K562 (cell line): ENCODE measurements around the gene CALHM1. TPM values are rescaled to one million over a fixed set of nuclear protein-coding genes. Genes with fewer than 3 reads are reported as not detected.

Source experiments
- ATAC-seq: fragments of 200-7000 bp; cut with Tn5 transposase; 3 replicates; pipeline ENCODE4 v1.9.1; 2020; ENCODE audit warnings: moderate library complexity
- BruUV-seq: library from RNA; stranded (reverse); fragments of 400-500 nt; replicated peaks from 2 replicates; lab custom pipeline; 2021; lab: Mats Ljungman, UMichigan
- CTCF ChIA-PET: fragments of 300-600 bp; formaldehyde crosslinking; extraction: SDS; loops from one replicate; lab custom pipeline; 2021; ENCODE audit warnings: low intra/inter-chr PET ratio; lab: Yijun Ruan, JAX
- POLR2A ChIA-PET: fragments of 300-600, 350-650 bp; sonication (Branson Sonifier 250); formaldehyde crosslinking; extraction: SDS; loops from one replicate; lab custom pipeline; 2021; ENCODE audit warnings: antibody characterized with exemption, inconsistent platforms; lab: Yijun Ruan, JAX
- DNase-seq, 4 experiments: peaks; one replicate each; pipeline versions ENCODE4 v3.0.0 to v3.0.0-alpha.2; 2011 to 2018; ENCODE audit warnings: low spot score in 3 of 4, mixed read lengths in 3 of 4; ENCODE audit errors: extremely low read depth in 1 of 4
- FAIRE-seq: peaks from 2 replicates; lab custom pipeline; 2011; peaks lifted over from hg19 to GRCh38; lab: Jason Lieb, UNC
- H2AFZ ChIP-seq: 2 replicates; pipeline ENCODE4 v1.6.0; 2011; ENCODE audit warnings: low read depth, low read length, control low read depth, inconsistent platforms
- H3K27ac ChIP-seq: fragments of 200-600 bp; 3 replicates; pipeline ENCODE4 v1.8.0; 2011; ENCODE audit warnings: low read depth, mild to moderate bottlenecking, control low read depth, inconsistent platforms, low read length, moderate library complexity, mixed read lengths; ENCODE audit errors: extremely low read depth
- H3K27me3 ChIP-seq, 2 experiments: fragments of 300-600 bp in 1 of 2; 2 replicates in 1 of 2; 3 replicates in 1 of 2; pipeline versions ENCODE4 v1.6.0 to v1.8.0; 2011; ENCODE audit warnings: inconsistent platforms in 2 of 2, low read length in 2 of 2, mild to moderate bottlenecking in 1 of 2, mixed read lengths in 1 of 2, moderate library complexity in 1 of 2; ENCODE audit not compliant: control insufficient read depth in 2 of 2, insufficient read depth in 2 of 2
- H3K36me3 ChIP-seq: fragments of 300-600 bp; 3 replicates; pipeline ENCODE4 v1.8.0; 2011; ENCODE audit warnings: mild to moderate bottlenecking, low read length, inconsistent platforms; ENCODE audit not compliant: control insufficient read depth, insufficient read depth
- H3K4me1 ChIP-seq, 2 experiments: fragments of 200-600 bp in 1 of 2; replicated peaks in 1 of 2; 2 replicates in 1 of 2; 3 replicates in 1 of 2; pipeline versions ENCODE4 v1.5.1 to v1.8.0; 2011; ENCODE audit warnings: inconsistent platforms in 2 of 2, low read length in 2 of 2, mild to moderate bottlenecking in 1 of 2, mixed read lengths in 1 of 2, moderate library complexity in 1 of 2; ENCODE audit not compliant: control insufficient read depth in 2 of 2, insufficient read depth in 2 of 2
- H3K4me2 ChIP-seq: 2 replicates; pipeline ENCODE4 v1.6.1; 2011; ENCODE audit warnings: low read length, control low read depth, inconsistent platforms, mixed read lengths; ENCODE audit not compliant: insufficient read depth
- H3K4me3 ChIP-seq: fragments of 200-600 bp; sonication (generic), shearing (Covaris generic); 2 replicates; pipeline ENCODE4 v1.5.1; 2016; ENCODE audit warnings: control low read depth, inconsistent platforms
- H3K79me2 ChIP-seq: fragments of 200-600 bp; 3 replicates; pipeline ENCODE4 v1.8.0; 2011; ENCODE audit warnings: low read length, inconsistent platforms; ENCODE audit not compliant: control insufficient read depth, insufficient read depth
- H3K9ac ChIP-seq, 2 experiments: 2 replicates each; pipeline versions ENCODE4 v1.6.0 to v1.6.1; 2011; ENCODE audit warnings: low read depth in 2 of 2, low read length in 2 of 2, control low read depth in 1 of 2, inconsistent platforms in 1 of 2, mild to moderate bottlenecking in 1 of 2, mixed read lengths in 1 of 2; ENCODE audit not compliant: insufficient read depth in 1 of 2
- H3K9me1 ChIP-seq: one replicate; pipeline ENCODE4 v1.6.0; 2011; ENCODE audit warnings: inconsistent platforms, mild to moderate bottlenecking, low read length, moderate library complexity; ENCODE audit not compliant: control insufficient read depth, insufficient read depth
- H3K9me3 ChIP-seq: replicated peaks from 2 replicates; pipeline ENCODE4 v1.5.1; 2011; ENCODE audit warnings: low read depth, low read length, inconsistent platforms; ENCODE audit not compliant: control insufficient read depth, insufficient read depth
- H4K20me1 ChIP-seq: replicated peaks from 2 replicates; pipeline ENCODE4 v1.6.1; 2011; ENCODE audit warnings: low read length, inconsistent platforms, mixed read lengths; ENCODE audit not compliant: control insufficient read depth, insufficient read depth
- ASH1L ChIP-seq: fragments of 450-650 bp; IDR thresholded peaks from 2 replicates; pipeline ENCODE4 v1.6.1; 2018; ENCODE audit warnings: borderline replicate concordance, mild to moderate bottlenecking, low read depth; ENCODE audit not compliant: partially characterized antibody
- BRF1 ChIP-seq: IDR thresholded peaks from 3 replicates; pipeline ENCODE4 v1.6.1; 2011; ENCODE audit warnings: borderline replicate concordance, mild to moderate bottlenecking; ENCODE audit not compliant: insufficient read length; ENCODE audit errors: extremely low read depth
- HNRNPUL1 ChIP-seq: fragments of 200-400 bp; formaldehyde crosslinking; IDR thresholded peaks from 2 replicates; pipeline ENCODE4 v1.6.1; 2017; ENCODE audit warnings: low read length
- KAT8 ChIP-seq: fragments of 450-650 bp; IDR thresholded peaks from 2 replicates; pipeline ENCODE4 v1.6.1; 2016; ENCODE audit warnings: low read depth, mild to moderate bottlenecking
- KDM5B ChIP-seq: fragments of 200-600 bp; sonication (generic); IDR thresholded peaks from 2 replicates; pipeline ENCODE4 v1.6.1; 2012; ENCODE audit warnings: low read depth, mild to moderate bottlenecking, moderate library complexity, low read length, control low read depth, inconsistent platforms; ENCODE audit not compliant: insufficient replicate concordance
- NFATC3 ChIP-seq: fragments of 450-650 bp; IDR thresholded peaks from 2 replicates; pipeline ENCODE4 v1.6.1; 2017; ENCODE audit warnings: mild to moderate bottlenecking
- POLR2G ChIP-seq: fragments of 200-400 bp; formaldehyde crosslinking; IDR thresholded peaks from 2 replicates; pipeline ENCODE4 v1.6.1; 2017; ENCODE audit warnings: low read depth, mild to moderate bottlenecking, antibody characterized with exemption, low read length, moderate library complexity
- RCOR1 ChIP-seq, 2 experiments: IDR thresholded peaks; 2 replicates each; pipeline ENCODE4 v1.6.1; 2012; ENCODE audit warnings: low read depth in 2 of 2, low read length in 2 of 2, borderline replicate concordance in 1 of 2, improper control_type of control experiment in 1 of 2
- SAP30 ChIP-seq: fragments of 200-600 bp; sonication (generic); IDR thresholded peaks from 2 replicates; pipeline ENCODE4 v1.6.1; 2012; ENCODE audit warnings: borderline replicate concordance, low read depth, mild to moderate bottlenecking, moderate library complexity, low read length, control low read depth, inconsistent platforms; ENCODE audit not compliant: insufficient read depth, poor library complexity, severe bottlenecking
- SMAD3 ChIP-seq: fragments of 450-650 bp; formaldehyde crosslinking; conservative IDR thresholded peaks from 2 replicates; pipeline ENCODE4 v1.4.0; 2020; ENCODE audit warnings: mild to moderate bottlenecking
- TRIM24 ChIP-seq, 2 experiments: fragments of 450-650 bp; IDR thresholded peaks; 2 replicates each; pipeline ENCODE4 v1.6.1; 2016
- ZBTB17 ChIP-seq: fragments of 450-650 bp; formaldehyde crosslinking; IDR thresholded peaks from 2 replicates; pipeline ENCODE4 v1.4.0; 2020; ENCODE audit warnings: mild to moderate bottlenecking
- ZNF121 ChIP-seq: sonication (generic); formaldehyde crosslinking; conservative IDR thresholded peaks from 2 replicates; pipeline ENCODE4 v1.8.0; 2022; ENCODE audit warnings: missing genetic modification reagents
- ZNF212 ChIP-seq: fragments of 450-650 bp; formaldehyde crosslinking; IDR thresholded peaks from 2 replicates; pipeline ENCODE4 v1.4.0; 2020; ENCODE audit warnings: mild to moderate bottlenecking
- ZNF76 ChIP-seq: fragments of 250-450 bp; sonication (Bioruptor Pico); IDR thresholded peaks from 2 replicates; pipeline ENCODE4 v1.4.0; 2020; ENCODE audit warnings: mild to moderate bottlenecking, moderate library complexity, borderline replicate concordance
- WGBS: fragments of 100-300 bp; shearing (Covaris generic); methylation state at CpG from one replicate; pipeline ENCODE4 v1.1.6; 2016; ENCODE audit warnings: low coverage, mixed read lengths; ENCODE audit not compliant: insufficient coverage; ENCODE audit errors: missing lambda C conversion rate; 5-methylcytosine and 5-hydroxymethylcytosine counted together
- in situ Hi-C: fragments of 300-500 bp; cut with MboI; formaldehyde crosslinking; loops from 4 replicates; pipeline ENCODE4 v1.15.0; 2018; ENCODE audit warnings: inconsistent platforms, mixed read lengths
- intact Hi-C: fragments of 100-400 bp; cut with micrococcal nuclease; formaldehyde crosslinking; loops from 2 replicates; pipeline ENCODE4 v1.14.2; 2022
- polyA plus RNA-seq, 8 experiments: library from polyadenylated mRNA; depleted of rRNA in 4 of 8; stranded (reverse) in 5 of 8; unstranded in 3 of 8; fragments of >200 nt; fragmentation: Nextera tagmentation in 2 of 8; fragmentation: Illumina TruSeq in 1 of 8; extraction: Ambion mirVana in 2 of 8; extraction: Trizol in 1 of 8; gene quantifications; 2 replicates each; pipeline versions ENCODE4 v1.2.1 to v1.2.3, GENCODE V29; 2011 to 2014; ENCODE audit warnings: inconsistent platforms in 1 of 8, missing spikeins in 1 of 8
- total RNA-seq, 7 experiments: library from RNA; depleted of rRNA in 6 of 7; stranded (reverse); fragments of >200 nt in 6 of 7; fragmentation: Illumina TruSeq in 2 of 7; extraction: Trizol in 2 of 7; gene quantifications; 2 replicates each; pipeline versions ENCODE4 v1.2.1 to v1.2.3, GENCODE V29; 2011 to 2021; ENCODE audit warnings: low replicate concordance in 1 of 7
- TF ChIP-seq, protein P1 (sequence below), 2 experiments: IDR thresholded peaks; 2 replicates each; pipeline ENCODE4 v1.6.1; 2011; ENCODE audit warnings: borderline replicate concordance in 1 of 2, control low read depth in 1 of 2, low read depth in 1 of 2, low read length in 1 of 2, mild to moderate bottlenecking in 1 of 2, mixed read lengths in 1 of 2, moderate library complexity in 1 of 2; ENCODE audit not compliant: insufficient read depth in 1 of 2, insufficient read length in 1 of 2, poor library complexity in 1 of 2, severe bottlenecking in 1 of 2; ENCODE audit errors: extremely low read depth in 1 of 2

CALHM1 gene
- total and polyA plus RNA-seq, 9 of the 15 experiments (the other 6 are each of a cell fraction or from before 2014, with no cell fraction given), result 0.03 TPM; not detected in 8

GRCh38 chr10:103441611-103442010 is 17.1 kb downstream of the CALHM1 start:
- H3K4me2 ChIP-seq, result no peak overlapping the region
- no peak overlapping the region for H3K9ac ChIP-seq
- TF ChIP-seq RCOR1 (IDR thresholded peaks at IDR 0.05; ENCODE audit: borderline replicate concordance in 1 of 2, low read depth in 2 of 2, low read length in 2 of 2) (no peak), POLR2G (0 out of 2 replicates have a peak, but pooled peaks have one; percentile 24)
- no peak overlapping the region for H3K4me3 ChIP-seq
- H3K27ac ChIP-seq, result no peak overlapping the region
- no peak for ATAC-seq
- in situ Hi-C loops (no loop called here), intact Hi-C loops (no loop called here)
- H2AFZ ChIP-seq, result no peak overlapping the region
- H4K20me1 ChIP-seq, result no peaks in the 10 kb centered on the region
- ChIA-PET CTCF (no interaction called here), POLR2A (interaction anchor here (0.6 to 1.2 kb wide), 2 partner anchors 21 to 135 kb away, joined by 3 read pairs; no protein-coding TSS in a partner anchor)
- peaks cover 94% of the 10 kb centered on the region; the same call in 2 of the 3 replicates for H3K36me3 ChIP-seq
- no peaks in the 10 kb centered on the region; a peak in 1 of 5 replicates for H3K4me1 ChIP-seq
- no peak for FAIRE-seq
- no TSS peak for BruUV-seq
- no peaks in the 10 kb centered on the region for H3K27me3 ChIP-seq
- no peak for DNase-seq
- H3K9me3 ChIP-seq, result no peaks in the 10 kb centered on the region
- no peaks in the 10 kb centered on the region for H3K79me2 ChIP-seq
- WGBS, result 93% methylated on average over 4 of the region's 8 CpGs
- H3K9me1 ChIP-seq, result no peaks in the 10 kb centered on the region

- WGBS, result 93% methylated on average over 6 of the region's 8 CpGs
- POLR2A ChIA-PET, result interaction anchor here (1.2 kb wide), 1 partner anchor 135 kb away, joined by 3 read pairs; no protein-coding TSS in a partner anchor
- no peak overlapping the region for H3K4me3 ChIP-seq
- no peak for TF ChIP-seq KAT8
- no peak for TF ChIP-seq ZNF76 (CRISPR knock-in tag)
- no peak for TF ChIP-seq NFATC3
- TF ChIP-seq HNRNPUL1, result no peak
- no peak for TF ChIP-seq ZNF121 (CRISPR knock-in tag)
- no peak for TF ChIP-seq TRIM24 (IDR thresholded peaks at IDR 0.05)
- TF ChIP-seq, protein P1, sequence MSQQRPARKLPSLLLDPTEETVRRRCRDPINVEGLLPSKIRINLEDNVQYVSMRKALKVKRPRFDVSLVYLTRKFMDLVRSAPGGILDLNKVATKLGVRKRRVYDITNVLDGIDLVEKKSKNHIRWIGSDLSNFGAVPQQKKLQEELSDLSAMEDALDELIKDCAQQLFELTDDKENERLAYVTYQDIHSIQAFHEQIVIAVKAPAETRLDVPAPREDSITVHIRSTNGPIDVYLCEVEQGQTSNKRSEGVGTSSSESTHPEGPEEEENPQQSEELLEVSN (IDR thresholded peaks at IDR 0.05; ENCODE audit: borderline replicate concordance in 1 of 2, extremely low read depth in 1 of 2, insufficient read depth in 1 of 2, insufficient read length in 1 of 2, low read depth in 1 of 2, low read length in 1 of 2, poor library complexity in 1 of 2, severe bottlenecking in 1 of 2), result no peak
- TF ChIP-seq ZBTB17 (CRISPR knock-in tag), result no peak
- no peak for TF ChIP-seq BRF1
- no peak for TF ChIP-seq SAP30
- TF ChIP-seq SMAD3 (CRISPR knock-in tag), result no peak
- no peak for TF ChIP-seq ZNF212 (CRISPR knock-in tag)
- TF ChIP-seq KDM5B, result no peak
- no peak for TF ChIP-seq ASH1L
These were observed 17.5 kb downstream of the CALHM1 start for GRCh38 chr10:103441206-103441605.

More at GRCh38 chr10:103441206-103441605, 17.5 kb downstream of the CALHM1 start:
- Histone ChIP-seq H3K9me1 (no peaks in the 10 kb centered on the region), H3K27ac (no peak overlapping the region), H3K36me3 (peaks cover 95% of the 10 kb centered on the region; the same call in 2 of the 3 replicates), H3K4me1 (no peaks in the 10 kb centered on the region; a peak in 1 of 5 replicates), H3K4me2 (no peak overlapping the region), H3K27me3 (no peaks in the 10 kb centered on the region), H2AFZ (no peak overlapping the region), H3K79me2 (no peaks in the 10 kb centered on the region), H4K20me1 (no peaks in the 10 kb centered on the region), H3K9ac (no peak overlapping the region), H3K9me3 (no peaks in the 10 kb centered on the region)
- ATAC-seq, result no peak
- BruUV-seq, result no TSS peak
- in situ Hi-C loops (no loop called here), intact Hi-C loops (no loop called here)
- no peak for FAIRE-seq
- DNase-seq, result no peak
- CTCF ChIA-PET, result no interaction called here
